ENCODE data around the gene OR2T8.

OR2T8 gene

DNA sequence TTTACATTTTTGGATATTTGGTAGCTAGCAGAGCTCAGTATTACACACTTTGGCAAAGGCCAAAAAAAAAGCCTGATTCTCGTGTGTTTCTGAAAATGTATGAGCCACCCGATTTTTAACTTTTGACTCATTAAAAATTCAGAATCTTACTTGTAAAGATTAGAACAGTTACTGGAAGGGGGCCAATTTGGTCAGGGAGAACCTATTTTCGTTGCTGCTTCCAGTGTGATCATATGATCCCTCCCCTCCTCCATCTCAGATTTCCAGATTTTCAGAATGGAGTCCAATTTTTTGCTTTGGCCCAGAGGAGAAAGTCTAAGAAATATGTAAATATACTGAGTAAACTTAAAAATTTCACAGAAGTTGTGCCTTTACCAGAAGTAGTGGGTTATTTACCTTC, 41.7 kb downstream of the OR2T8 start:
- no peak overlapping the region for H3K4me3 ChIP-seq (ENCODE audit: low read depth, low read length)
- TF ChIP-seq, protein P1, sequence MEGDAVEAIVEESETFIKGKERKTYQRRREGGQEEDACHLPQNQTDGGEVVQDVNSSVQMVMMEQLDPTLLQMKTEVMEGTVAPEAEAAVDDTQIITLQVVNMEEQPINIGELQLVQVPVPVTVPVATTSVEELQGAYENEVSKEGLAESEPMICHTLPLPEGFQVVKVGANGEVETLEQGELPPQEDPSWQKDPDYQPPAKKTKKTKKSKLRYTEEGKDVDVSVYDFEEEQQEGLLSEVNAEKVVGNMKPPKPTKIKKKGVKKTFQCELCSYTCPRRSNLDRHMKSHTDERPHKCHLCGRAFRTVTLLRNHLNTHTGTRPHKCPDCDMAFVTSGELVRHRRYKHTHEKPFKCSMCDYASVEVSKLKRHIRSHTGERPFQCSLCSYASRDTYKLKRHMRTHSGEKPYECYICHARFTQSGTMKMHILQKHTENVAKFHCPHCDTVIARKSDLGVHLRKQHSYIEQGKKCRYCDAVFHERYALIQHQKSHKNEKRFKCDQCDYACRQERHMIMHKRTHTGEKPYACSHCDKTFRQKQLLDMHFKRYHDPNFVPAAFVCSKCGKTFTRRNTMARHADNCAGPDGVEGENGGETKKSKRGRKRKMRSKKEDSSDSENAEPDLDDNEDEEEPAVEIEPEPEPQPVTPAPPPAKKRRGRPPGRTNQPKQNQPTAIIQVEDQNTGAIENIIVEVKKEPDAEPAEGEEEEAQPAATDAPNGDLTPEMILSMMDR (IDR thresholded peaks at IDR 0.05; ENCODE audit: low read depth, low read length) = no peak

DNA sequence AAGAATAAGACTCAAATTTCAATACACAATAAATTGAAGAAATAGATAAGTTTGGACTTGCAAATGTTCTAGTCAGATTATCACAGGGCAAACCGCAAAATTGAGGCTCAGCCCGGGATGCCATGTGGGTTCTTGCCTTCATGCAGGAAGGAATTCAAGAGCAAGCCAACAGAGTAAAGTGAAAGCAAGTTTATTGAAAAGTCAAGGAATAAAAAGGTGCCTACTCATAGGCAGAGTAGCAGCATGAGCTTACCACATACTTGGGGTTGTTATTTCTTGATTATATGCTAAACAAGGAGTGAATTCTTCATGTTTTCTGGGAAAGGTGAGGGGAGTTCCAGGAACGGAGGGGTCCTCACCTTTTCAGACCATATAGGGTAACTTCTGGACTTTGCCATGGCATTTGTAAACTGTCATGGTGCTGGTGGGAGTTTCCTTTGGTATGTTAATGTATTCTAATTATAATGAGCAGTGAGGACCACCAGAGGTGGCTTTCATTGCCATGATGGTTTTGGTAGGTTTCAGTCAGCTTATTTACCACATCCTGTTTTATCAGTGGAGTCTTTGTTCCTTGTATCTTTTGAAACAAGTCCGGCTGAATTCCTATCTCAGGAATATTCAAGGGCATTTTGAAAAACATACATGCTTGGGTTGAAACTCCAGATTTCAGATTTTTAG, 43.0 kb downstream of the OR2T8 start:
- TF ChIP-seq, protein P1 (IDR thresholded peaks at IDR 0.05; ENCODE audit: low read depth, low read length) = no peak
- H3K4me3 ChIP-seq (ENCODE audit: low read depth, low read length) = no peak overlapping the region

DNA sequence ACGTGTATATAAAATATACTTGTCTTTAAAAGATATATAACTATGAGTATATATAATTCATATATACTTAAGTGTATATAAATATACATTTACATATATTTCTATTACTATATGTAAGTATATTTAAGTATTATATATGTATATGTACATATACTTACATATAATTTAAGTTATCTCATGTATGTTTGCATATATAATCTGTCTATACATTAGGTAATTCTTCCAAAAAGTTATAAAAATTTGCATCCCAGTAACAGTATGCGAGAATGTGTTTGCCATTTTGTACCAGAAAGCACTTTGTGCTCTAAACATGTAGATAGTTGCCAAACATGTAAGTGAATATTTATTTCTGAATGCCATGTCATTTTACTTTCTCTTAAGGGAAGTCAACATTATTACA, 44.9 kb downstream of the OR2T8 start, which contains the start of gene OR2AK2:
OR2AK2 (plus strand) TSS at position 301 of the 400 bp plus-strand sequence. CDS start 144 bp downstream, outside the sequence.
- TF ChIP-seq, protein P1 (IDR thresholded peaks at IDR 0.05; ENCODE audit: low read depth, low read length) = no peak
- H3K4me3 ChIP-seq (ENCODE audit: low read depth, low read length) = no peak within 1 kb of the TSS

DNA sequence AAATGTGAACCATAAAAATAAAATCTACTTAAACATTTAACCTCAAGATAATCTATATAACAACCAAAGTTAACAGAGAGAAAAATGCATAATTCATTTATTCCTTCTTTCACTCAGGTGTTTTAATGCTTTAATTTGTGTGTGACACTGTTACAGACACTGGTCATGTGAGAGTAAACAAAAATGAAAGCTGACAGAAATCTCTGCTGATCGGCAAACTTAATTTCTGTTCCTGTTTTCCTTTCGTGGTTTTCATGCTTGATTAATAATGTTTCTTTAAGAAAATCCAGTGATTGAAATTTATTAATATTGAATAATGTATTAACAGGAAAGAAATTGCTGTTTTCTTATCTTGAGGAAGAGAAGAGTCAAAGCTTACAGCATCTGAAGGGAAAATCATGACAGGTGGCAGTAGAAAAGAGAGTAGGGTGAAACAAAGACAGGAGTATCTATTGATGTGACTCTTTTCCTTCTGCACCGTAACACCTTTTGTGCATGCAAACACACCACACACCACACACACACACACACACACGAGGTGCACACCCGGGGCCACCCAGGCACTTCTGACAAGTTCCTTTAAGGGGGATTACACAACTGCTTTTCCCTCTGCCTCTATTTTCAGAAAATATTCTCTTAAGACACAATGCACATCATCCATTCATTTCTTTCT, 46.6 kb downstream of the OR2T8 start:
- H3K4me3 ChIP-seq (ENCODE audit: low read depth, low read length) = no peak overlapping the region
- TF ChIP-seq, protein P1 (IDR thresholded peaks at IDR 0.05; ENCODE audit: low read depth, low read length) = no peak

Measured in WI38 (cell line).